NCI-H146 treated with DMSO at 0.1 percent for 48 hours (cell line): Measurements from ENCODE around the gene STON2.

ENCODE experiments used
- DNase-seq: peaks from one replicate; lab custom pipeline; 2025; ENCODE audit not compliant: unreplicated experiment; lab: John Stamatoyannopoulos, UW

The STON2 gene

DNA sequence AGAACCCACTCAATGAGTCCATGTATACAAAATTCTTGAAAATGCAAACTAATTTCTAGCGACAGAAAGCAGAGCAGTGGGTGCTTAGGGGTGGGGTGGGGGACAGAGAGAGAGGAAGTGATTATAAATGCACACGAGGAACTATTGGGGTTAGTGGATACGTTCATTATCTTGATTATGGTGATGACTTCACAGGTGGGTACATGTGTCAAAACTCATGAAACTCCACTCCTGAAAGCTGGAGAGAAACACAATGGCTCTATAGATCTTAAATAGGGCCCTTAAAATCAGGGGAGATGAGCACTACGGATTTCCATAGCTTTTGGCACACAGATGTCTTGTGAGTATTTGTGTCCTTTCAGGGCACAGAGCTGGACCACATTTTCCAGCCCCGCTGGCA lies 59.9 kb downstream of the STON2 start:
- DNase-seq, result no peak

DNA sequence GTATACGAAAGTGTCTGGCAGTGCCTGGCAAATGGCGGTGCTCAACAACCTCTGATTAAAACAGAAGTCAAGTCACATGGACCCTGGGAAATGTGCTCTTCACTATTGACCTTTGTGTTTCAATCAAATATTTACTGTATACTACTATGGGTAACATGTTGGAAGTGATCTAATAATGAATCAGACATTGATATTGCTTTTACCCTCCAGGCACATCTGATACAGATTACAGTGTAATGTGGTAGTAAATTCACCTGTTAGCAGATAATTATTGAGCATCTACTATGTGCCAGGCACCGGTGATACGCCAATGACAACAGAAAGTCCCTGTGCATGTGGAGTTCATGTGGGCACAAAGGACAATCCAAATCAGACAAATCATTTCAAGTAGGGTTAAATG lies 63.1 kb downstream of the STON2 start:
- no peak for DNase-seq

DNA sequence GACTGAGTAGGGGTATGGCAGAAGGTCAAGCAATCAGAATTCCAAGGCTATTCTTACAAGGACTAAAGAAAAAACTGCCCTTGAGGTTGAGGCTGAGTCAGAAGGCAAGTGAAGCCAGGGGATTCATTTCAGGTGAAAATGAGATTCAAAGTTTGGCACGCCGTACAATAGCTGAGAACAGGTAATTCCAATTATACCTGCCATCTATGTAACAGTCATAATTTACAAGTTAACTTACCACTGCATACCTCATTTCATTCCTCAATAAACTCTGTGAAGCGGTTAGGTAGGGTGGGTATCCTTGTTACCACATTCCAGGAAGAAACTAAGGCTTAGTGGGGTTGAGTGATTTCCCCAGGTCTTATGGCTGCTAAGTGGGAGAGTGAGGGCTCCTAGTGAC lies 64.1 kb downstream of the STON2 start:
- DNase-seq, result no peak

DNA sequence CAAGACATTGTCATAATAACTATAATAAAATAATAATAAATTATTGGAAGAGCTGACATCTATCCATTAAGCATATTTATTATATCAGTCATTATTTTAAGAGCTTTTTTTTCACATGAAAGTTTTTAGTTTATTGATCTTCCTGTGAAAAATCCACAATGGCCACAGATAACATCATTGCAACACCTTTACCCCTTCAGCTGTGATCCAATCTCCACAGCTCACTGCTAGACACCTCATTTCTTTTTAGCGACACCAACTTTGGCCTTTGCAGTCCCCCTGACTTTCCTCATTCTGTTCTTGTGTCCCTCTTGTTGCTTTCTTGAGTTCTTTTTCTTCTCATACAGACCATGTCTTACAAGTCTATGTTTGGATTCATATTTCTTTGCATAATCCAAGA lies 67.4 kb downstream of the STON2 start:
- no peak for DNase-seq

DNA sequence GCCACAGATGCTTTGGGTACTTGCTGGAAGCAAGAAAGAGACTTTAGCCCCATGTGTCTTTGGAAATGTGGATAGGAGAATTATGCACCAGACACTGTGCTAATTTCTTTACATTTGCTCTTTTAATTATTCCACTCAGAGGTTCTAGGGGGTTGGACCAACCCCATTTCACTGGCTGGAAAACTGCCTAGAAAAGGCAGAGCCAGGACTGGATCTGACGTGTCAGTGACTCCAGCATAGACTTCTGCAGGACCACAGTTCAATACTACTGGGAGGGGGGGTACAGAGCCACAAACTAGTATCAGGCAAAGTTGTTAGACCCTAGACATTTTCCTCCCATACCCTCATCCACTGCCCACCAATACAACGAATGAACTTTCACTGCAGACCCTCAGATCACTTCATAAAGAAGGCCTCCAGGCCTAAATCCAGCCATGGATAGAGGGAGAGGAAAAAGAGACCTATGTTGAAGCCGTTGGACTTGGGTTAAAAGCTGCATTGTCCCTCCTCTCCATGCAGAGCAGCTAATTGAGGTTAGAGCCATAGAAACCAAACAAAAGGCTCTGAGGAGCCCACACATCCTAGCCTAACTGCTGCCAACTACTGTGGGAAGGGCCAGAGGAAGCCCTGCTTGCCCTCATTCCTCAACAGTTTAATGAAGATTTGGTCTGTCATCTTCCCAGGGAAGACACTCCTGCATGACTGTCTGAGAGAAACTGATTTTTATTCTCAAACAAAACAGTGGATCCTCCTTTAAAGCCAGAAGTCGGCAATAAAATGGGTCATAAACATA lies 68.7 kb downstream of the STON2 start:
- peak; percentile 23 for DNase-seq

DNA sequence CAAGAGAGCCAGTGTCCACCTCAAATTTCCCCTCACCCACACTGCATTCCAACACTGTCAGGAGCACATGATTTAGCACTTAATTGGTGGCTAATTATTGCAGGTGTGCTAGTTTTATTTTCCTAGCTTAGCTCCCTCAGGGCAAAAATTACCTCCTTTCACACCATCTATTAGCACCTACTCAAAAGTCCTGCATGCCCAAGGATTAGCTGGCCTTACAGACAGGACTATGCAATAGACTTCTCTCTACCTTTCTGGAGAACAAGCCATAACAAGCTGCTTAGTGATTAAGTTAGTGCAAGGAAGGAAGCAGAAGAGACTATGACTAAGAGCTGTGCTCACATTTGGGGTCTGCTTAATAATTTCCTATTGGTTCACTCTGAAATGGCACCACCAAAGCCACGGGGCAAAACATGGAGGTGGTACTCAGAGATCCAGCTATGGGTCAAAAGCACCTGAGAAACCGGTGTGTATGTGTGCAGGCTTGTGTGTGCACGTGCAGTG lies 69.5 kb downstream of the STON2 start:
- DNase-seq, result peak; percentile 44

DNA sequence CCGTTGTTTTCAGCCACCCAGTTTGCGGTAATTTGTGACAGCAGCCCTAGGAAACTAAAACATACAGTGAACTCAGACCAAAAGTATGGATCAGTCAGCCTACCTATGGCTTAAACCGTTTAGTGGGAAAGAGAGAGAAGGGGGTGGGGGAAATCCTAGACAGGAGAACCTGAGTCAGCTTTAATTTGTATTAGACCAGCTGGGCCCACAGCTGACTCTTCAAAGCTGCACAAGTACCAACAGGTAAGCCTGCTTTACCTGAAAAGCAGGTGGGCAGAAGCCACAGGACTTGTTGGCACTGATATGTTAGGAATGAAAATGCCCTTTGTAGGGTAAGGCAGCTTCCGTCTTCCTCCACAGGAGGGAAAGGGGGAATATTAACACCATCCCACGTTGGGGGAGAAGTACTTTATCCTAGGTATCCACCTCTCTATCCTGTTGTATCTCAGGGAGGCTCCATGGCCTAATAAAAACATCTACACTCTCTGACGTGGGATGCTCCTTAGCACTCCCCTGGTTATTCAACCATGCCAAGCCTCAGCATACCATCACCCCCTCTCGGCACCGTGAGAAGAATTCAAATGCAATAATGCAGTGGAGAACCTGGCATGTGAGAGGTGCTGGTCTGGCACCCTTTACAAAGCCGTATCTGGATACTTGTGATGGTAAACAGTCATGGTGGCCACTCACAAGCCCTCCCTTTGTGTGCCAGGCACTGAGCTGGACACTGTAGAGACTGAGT lies 70.3 kb downstream of the STON2 start:
- no peak for DNase-seq

DNA sequence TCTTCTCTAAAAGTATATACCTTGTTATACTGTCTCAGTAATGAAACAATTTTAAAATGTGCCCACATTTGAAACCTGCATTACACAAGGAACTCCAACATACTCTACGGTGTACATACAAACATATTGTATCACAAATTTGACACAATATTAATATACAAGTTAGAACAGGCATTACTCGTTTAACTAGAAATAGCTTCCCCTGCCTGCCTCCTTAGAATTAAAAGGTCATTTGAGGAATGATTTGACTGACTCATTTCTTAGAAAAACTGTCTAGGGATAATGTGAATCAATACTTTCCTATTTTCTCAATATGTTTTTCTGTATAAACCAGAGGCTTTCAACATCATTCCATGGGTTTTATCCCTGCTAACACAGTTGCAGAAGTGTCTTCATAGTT lies 73.7 kb downstream of the STON2 start:
- no peak for DNase-seq

DNA sequence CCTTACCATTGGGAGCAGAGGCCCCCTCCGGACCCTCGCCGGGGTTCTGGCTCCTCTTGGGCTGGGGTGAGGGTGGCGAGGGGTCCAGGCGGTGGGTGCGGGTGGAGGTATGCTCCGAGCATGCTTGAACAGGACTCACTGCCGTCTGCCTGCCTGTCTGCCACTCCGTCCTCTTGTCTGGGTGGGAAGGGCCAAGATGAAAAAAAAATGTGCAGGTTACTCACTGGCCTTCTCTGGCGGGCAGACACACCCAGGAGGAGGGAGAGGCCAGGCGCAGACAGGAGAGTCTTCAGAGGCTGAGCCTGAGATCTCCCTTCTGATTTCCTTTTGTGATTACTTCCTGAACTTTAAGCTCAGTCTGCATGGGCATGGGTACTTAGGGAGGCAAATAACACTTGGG lies 76.1 kb downstream of the STON2 start:
- peak; percentile 59 for DNase-seq

DNA sequence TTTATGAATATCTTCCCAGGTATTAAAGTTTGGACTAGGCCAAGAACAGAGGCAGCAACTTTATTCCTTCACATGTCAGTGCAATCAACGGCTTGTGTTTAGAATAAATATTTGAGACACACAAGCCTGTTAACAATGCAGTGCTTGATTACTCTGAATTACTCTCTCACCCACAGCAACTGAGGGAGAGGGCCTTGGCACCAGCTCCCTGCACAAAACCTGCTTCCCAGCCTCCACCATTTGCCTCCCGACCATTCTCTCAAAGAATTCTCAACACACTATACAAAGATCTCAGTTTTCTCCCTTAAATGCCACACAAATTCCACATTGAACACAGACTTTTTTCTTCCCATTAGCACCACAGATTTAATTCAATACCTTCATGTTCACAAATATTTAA lies 77.0 kb downstream of the STON2 start:
- no peak for DNase-seq

DNA sequence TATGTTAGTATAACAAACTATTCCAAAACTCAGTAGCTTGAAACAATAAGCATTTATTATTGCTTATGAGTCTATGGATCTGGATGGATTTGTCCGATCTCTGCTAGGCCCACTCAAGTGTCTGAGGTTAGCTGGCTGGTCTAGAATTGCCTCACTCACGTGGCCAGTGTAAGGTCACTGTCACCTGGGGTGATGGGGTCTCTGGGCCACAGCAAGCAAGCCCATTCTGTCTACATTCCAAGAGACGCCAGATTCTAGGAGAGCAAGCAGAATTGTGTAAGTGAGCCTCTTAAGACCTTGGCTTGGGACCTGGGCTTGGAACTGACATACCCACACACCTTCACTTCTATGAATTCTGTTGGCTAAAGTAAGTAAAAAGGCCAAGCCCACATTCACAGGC lies 80.2 kb downstream of the STON2 start:
- DNase-seq, result no peak

DNA sequence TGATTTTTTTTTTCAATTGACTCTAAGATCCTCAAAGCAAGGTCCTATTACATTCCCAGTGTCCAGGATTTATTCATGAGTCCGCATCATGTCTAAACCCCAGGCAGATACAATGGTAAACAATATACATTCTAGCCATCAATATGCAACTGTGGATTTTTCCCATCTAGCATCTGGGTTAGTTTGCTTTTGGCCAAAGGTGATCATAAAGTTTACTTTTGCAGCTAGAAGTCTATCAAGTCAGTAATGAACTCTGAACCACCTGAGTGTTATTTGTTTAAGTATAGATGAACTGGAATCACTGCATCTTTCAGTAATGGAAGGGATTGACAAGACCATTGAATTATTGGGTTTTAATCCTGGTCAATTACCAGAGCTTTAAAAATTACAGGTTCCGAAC lies 80.8 kb downstream of the STON2 start:
- DNase-seq, result no peak

DNA sequence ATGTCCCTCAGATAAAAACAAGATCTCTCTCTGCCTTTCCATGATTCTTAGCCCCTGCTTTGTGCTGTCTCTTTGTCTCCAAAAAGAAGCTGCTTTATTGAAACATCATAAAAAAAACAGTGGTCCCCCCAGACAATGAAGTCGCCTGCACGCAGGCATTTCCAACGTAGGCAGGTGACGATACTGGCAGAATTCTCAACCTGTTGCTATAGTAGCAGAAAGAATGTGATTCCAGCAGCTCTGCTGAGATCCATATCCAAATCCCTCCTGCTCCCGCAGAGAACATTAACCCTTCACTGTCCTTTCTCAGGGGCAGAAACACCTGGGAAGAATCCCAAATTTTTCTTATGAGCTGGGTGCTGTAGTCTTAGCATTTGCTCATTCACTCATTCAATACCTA lies 84.8 kb downstream of the STON2 start:
- DNase-seq, result peak; percentile 51

DNA sequence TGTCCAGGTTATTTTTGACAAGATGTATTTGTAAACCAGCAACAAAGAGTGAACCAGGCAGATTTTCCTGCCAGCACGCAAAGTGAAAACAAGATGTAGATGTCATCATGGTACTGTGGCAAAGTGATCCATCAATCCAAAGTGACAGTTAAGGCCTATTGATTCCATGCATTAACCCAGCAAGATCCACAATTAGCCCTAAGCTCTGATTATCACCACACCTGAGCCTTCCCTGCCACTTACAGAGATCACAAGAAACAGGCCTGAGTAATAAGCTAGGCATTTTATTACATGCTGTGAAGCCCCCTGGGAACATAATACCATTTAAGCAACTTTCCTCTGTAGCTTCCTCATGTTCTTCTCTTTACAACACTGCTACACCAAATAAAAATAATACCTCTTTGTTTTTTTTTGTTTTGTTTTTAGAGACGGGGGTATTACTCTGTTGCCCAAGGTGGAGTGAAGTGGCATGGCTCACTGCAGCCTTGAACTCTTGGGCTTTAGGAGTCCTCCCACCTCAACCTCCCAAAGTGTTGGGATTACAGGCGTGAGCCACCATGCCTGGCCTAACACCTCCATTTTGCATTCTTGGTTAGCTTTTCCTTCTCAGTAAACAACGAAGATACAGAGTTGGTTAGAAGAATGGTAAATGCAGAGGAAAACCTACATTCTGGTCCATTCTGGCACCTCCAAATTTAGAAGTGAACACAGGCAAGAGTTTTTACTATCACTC lies 85.5 kb downstream of the STON2 start:
- peak; percentile 71 for DNase-seq

DNA sequence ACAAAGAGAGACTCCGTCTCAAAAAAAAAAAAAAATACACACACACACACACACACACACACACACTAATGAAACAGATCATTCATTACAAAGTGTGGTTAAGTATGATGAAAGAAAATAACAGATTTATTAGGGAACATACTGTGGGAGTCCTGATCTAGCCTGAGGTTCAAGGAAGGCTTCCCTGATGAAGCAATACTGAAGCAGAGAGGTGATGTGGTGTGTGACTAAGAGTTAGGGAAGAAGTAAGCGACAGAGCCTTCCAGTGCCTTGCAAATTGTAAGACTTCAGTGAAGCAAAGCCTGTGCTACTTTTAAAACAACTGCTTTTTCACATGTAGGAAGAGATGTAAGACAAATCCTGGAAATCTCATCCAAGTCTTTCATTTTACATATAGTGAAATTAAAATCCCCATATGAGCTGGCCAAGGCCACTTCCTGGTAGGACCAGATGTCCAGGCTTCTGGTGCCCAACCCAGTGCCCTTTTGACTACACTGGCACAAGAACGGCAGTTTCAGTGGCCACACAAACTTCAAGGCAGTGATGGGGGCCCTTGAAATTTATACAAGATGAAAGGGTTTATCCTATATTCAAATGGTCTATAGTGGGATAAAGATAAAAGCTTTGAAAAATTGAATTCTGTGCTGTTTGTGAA lies 86.2 kb downstream of the STON2 start:
- DNase-seq, result no peak

DNA sequence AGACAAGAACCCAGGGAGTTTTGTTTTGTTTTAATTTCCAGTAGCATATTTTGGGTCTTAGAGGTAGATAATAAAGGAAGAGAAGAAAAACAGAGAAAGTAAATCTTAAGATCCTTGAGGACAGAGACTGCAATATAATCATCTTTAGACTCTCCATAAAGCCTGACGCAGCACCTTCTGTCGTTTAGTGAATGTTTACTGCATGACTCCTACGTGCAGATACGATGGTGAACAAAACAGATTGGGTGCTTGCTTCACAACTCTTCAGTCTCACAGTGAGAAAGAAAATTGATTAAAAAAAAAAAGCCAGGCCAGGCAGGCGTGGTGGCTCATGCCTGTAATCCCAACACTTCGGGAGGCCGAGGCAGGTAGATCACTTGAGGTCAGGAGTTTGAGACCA lies 86.9 kb downstream of the STON2 start:
- DNase-seq, result no peak

DNA sequence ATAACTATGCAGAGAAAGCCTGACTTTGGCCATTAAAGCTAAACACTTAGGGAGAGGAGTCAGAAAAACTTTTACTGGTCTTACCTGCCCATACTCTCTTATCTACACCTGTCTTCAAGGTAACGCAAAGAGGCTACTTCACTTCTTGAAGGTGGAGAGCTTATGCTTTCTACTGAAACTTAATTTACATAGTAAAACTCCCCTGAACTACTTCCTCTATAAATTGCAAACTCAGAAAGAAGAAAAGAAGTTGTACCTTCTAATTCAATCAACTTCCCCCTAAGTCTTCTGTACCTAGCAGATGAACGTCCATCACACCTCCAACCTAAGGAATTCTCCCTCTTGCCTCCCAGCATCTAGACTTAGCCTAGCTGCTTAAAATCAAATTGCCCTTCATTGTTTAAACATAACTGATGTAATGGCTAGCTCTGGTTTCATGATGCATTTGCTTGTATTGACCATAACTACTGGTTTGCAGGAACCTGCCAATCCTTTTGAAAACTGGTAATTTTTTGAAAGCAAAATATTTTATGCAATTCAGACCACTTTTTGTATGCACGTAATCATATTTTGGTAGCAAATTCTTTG lies 87.7 kb downstream of the STON2 start:
- no peak for DNase-seq

DNA sequence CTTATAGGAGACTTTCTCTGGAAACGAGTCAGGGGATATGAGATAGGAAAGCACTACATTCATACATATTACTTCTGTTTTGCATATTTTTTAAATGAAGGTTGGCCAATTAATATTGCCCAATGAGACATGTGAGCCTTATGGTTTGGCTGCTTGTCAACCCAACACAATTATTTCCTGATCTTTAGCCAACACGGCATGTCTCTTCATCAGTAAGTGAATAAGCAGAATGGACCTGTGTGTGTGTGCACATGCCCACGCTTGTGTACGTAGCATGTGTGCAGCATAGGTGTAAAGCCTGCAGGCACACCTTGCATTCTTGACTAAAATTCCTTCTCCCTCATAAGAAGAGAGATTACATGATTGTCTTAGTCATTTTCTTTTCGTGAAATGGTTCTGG lies 88.3 kb downstream of the STON2 start:
- DNase-seq, result no peak

DNA sequence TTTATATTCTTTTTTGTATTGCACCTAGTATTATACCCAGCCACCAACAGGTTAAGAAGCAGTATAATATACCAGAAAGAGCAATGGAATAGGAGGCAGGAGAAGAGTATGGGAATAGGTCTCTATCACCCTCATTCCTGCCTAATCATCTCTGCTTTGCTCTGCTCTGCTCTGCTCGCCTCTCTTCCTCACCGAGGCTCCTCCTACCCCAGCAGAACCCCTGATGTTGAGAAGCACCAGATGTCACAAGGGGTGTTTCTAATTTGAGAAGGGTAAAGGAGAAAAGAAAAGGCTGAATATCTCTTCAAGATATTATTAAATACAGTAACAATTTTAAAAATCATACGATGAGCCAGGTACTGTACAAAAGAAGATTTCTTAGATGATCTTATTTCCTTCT lies 89.0 kb downstream of the STON2 start:
- DNase-seq, result no peak

DNA sequence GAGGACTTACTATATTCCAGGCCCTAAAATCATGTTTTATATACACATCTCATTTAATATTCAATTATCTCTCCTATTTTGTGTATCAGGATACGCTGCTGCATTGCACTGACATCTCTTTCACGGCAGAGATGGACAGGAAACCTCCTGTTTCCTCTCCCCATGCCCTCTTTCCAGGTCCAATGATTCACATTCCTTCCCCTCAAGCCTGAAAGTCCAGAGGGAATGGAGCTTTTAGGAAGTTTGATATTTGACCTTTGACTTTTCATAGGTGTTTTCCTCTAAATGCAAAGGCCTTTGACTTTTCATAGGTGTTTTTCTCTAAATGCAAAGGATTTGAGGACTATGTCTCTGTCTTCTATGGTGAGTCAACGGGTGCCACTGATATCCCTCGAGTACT lies 89.5 kb downstream of the STON2 start:
- DNase-seq, result no peak

DNA sequence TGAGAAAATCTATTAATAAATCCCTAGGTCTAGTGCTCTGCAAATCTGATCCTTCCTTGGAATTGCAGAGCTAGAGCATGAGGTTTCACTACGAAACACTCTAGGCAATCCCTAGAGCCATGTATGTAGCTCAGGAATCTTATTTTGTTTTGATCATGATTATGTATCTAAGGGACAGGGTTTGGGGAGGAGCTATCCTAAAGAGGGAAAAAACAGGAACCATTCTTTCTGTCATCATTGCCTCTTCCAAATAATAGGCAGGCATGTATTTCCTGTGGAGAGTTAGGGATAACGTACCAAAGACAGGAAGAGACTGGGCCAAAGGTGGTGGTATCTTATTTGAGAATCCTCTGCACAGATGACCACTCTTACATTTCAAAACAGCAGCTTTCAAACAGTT lies 90.6 kb downstream of the STON2 start:
- no peak for DNase-seq
